ENCODE measurements around the gene ADAMTS19. TPM values are rescaled to one million over a fixed set of nuclear protein-coding genes. Genes with fewer than 3 reads are reported as not detected.
A peak's percentile ranks its signal among the peaks of the same experiment; 100 is the strongest.

ADAMTS19 gene
- total RNA-seq, 2 experiments from 2014 or later: not detected

GRCh38 chr5:129763651-129764050 is 303.6 kb downstream of the ADAMTS19 start:
- TF ChIP-seq, protein P1, sequence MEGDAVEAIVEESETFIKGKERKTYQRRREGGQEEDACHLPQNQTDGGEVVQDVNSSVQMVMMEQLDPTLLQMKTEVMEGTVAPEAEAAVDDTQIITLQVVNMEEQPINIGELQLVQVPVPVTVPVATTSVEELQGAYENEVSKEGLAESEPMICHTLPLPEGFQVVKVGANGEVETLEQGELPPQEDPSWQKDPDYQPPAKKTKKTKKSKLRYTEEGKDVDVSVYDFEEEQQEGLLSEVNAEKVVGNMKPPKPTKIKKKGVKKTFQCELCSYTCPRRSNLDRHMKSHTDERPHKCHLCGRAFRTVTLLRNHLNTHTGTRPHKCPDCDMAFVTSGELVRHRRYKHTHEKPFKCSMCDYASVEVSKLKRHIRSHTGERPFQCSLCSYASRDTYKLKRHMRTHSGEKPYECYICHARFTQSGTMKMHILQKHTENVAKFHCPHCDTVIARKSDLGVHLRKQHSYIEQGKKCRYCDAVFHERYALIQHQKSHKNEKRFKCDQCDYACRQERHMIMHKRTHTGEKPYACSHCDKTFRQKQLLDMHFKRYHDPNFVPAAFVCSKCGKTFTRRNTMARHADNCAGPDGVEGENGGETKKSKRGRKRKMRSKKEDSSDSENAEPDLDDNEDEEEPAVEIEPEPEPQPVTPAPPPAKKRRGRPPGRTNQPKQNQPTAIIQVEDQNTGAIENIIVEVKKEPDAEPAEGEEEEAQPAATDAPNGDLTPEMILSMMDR (conservative IDR thresholded peaks at IDR 0.05; ENCODE audit: low read length): no peak
- TF ChIP-seq EZH2phosphoT487 (IDR thresholded peaks at IDR 0.05; ENCODE audit: borderline replicate concordance, low read depth, low read length): no peak
- Histone ChIP-seq H3K36me3 (ENCODE audit: insufficient read depth, low read length) (no peaks in the 10 kb centered on the region), H3K79me2 (ENCODE audit: insufficient read depth, low read depth, low read length) (no peaks in the 10 kb centered on the region), H3K4me3 (ENCODE audit: low read depth, low read length, poor library complexity, severe bottlenecking) (no peak overlapping the region), H2AFZ (ENCODE audit: low read length) (no peak overlapping the region), H4K20me1 (ENCODE audit: insufficient read depth, low read length) (no peaks in the 10 kb centered on the region), H3K9me3 (ENCODE audit: low read length) (no peaks in the 10 kb centered on the region), H3K4me2 (ENCODE audit: low read length) (no peak overlapping the region), H3K9me2 (ENCODE audit: insufficient read depth, low read length) (no peaks in the 10 kb centered on the region), H3K4me1 (ENCODE audit: insufficient read depth, low read length, poor library complexity, severe bottlenecking) (no peaks in the 10 kb centered on the region), H3K27ac (ENCODE audit: low read depth, low read length, poor library complexity, severe bottlenecking) (no peak overlapping the region)
- intact Hi-C loops (cut with micrococcal nuclease; ENCODE audit: unreplicated experiment): loop anchor here (10.0 kb wide), 1 partner anchor 589 kb away; no protein-coding TSS in a partner anchor
- ChIA-PET POLR2A (no interaction called here), CTCF (ENCODE audit: unreplicated experiment) (no interaction called here)
- DNase-seq (ENCODE audit: low spot score): no peak
- BruUV-seq (replicated peaks): no TSS peak

- H3K4me1 ChIP-seq (ENCODE audit: insufficient read depth, low read length, poor library complexity, severe bottlenecking): no peaks in the 10 kb centered on the region
- no peak overlapping the region for H3K4me2 ChIP-seq (ENCODE audit: low read length)
- no peaks in the 10 kb centered on the region for H3K36me3 ChIP-seq (ENCODE audit: insufficient read depth, low read length)
- H3K4me3 ChIP-seq (ENCODE audit: low read depth, low read length, poor library complexity, severe bottlenecking): no peak overlapping the region
- H2AFZ ChIP-seq (ENCODE audit: low read length): no peak overlapping the region
- no peaks in the 10 kb centered on the region for H3K9me3 ChIP-seq (ENCODE audit: low read length)
- H3K27ac ChIP-seq (ENCODE audit: low read depth, low read length, poor library complexity, severe bottlenecking): no peak overlapping the region
- no peak for DNase-seq (ENCODE audit: low spot score)
- H3K9me2 ChIP-seq (ENCODE audit: insufficient read depth, low read length): no peaks in the 10 kb centered on the region
- H3K79me2 ChIP-seq (ENCODE audit: insufficient read depth, low read depth, low read length): no peaks in the 10 kb centered on the region
- TF ChIP-seq, protein P1 (conservative IDR thresholded peaks at IDR 0.05; ENCODE audit: low read length): no peak
- TF ChIP-seq EZH2phosphoT487 (IDR thresholded peaks at IDR 0.05; ENCODE audit: borderline replicate concordance, low read depth, low read length): no peak
- CTCF ChIA-PET (ENCODE audit: unreplicated experiment): no interaction called here
- no peaks in the 10 kb centered on the region for H4K20me1 ChIP-seq (ENCODE audit: insufficient read depth, low read length)
- POLR2A ChIA-PET: no interaction called here
- intact Hi-C loops (cut with micrococcal nuclease; ENCODE audit: unreplicated experiment): loop anchor here (5.0 to 10.0 kb wide), 3 partner anchors 104 to 1554 kb away; no protein-coding TSS in a partner anchor
- BruUV-seq (replicated peaks): no TSS peak
Observed at GRCh38 chr5:129766798-129767197, 306.7 kb downstream of the ADAMTS19 start.

DNA sequence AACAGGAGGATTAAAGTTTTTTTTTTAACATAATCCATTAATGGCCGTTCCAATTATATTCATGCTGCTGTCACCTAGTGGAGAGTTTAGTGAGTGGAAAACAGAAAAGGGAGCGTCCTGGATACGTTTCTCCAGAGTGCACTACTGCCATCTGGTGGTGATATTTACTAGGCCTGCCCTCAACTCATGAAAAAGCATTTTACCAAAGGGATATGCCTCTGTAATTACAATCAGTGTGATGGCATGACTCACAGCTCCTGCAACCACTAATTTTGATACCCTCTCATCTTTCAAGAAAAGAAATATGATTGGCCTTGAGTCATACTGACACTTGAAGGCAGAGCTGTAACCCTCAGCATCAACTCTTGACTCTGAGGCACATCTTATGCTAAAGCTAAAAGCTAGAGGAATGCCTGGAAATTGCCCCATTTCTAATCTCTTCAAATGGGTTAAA is 307.9 kb downstream of the ADAMTS19 start:
- Histone ChIP-seq H3K27ac (ENCODE audit: low read depth, low read length, poor library complexity, severe bottlenecking) (no peak overlapping the region), H4K20me1 (ENCODE audit: insufficient read depth, low read length) (no peaks in the 10 kb centered on the region), H3K9me2 (ENCODE audit: insufficient read depth, low read length) (no peaks in the 10 kb centered on the region), H2AFZ (ENCODE audit: low read length) (no peak overlapping the region), H3K4me1 (ENCODE audit: insufficient read depth, low read length, poor library complexity, severe bottlenecking) (no peaks in the 10 kb centered on the region), H3K4me3 (ENCODE audit: low read depth, low read length, poor library complexity, severe bottlenecking) (no peak overlapping the region), H3K36me3 (ENCODE audit: insufficient read depth, low read length) (no peaks in the 10 kb centered on the region), H3K4me2 (ENCODE audit: low read length) (no peak overlapping the region), H3K79me2 (ENCODE audit: insufficient read depth, low read depth, low read length) (no peaks in the 10 kb centered on the region), H3K9me3 (ENCODE audit: low read length) (no peaks in the 10 kb centered on the region)
- intact Hi-C loops (cut with micrococcal nuclease; ENCODE audit: unreplicated experiment): loop anchor here (5.0 to 10.0 kb wide), 3 partner anchors 106 to 1556 kb away; no protein-coding TSS in a partner anchor
- ChIA-PET CTCF (ENCODE audit: unreplicated experiment) (no interaction called here), POLR2A (interaction anchor here (0.5 to 1.0 kb wide), 3 partner anchors 10 to 143 kb away, joined by 3 to 4 read pairs (median 3); no protein-coding TSS in a partner anchor)
- no peak for TF ChIP-seq EZH2phosphoT487 (IDR thresholded peaks at IDR 0.05; ENCODE audit: borderline replicate concordance, low read depth, low read length)
- TF ChIP-seq, protein P1 (conservative IDR thresholded peaks at IDR 0.05; ENCODE audit: low read length): peak; percentile 99
- DNase-seq (ENCODE audit: low spot score): peak; percentile 83
- BruUV-seq (replicated peaks): no TSS peak
